H9 (cell line): ENCODE data around the gene LHPP. TPM values are rescaled to one million over a fixed set of nuclear protein-coding genes. Genes with fewer than 3 reads are reported as not detected.

Experiments
- DNase-seq: peaks from one replicate; pipeline ENCODE4 v3.0.0-alpha.2; 2017
- H2AFZ ChIP-seq: one replicate; pipeline ENCODE4 v1.6.1; 2013; ENCODE audit warnings: mild to moderate bottlenecking, low read length, control low read depth, moderate library complexity
- H2AK5ac ChIP-seq: 2 replicates; pipeline ENCODE4 v1.6.1; 2013; ENCODE audit warnings: low read length, control low read depth, mixed read lengths; ENCODE audit not compliant: insufficient read length
- H2BK120ac ChIP-seq: one replicate; pipeline ENCODE4 v1.6.1; 2013; ENCODE audit warnings: low read depth, mild to moderate bottlenecking, low read length, control low read depth, inconsistent platforms; ENCODE audit not compliant: poor library complexity, severe bottlenecking
- H2BK12ac ChIP-seq: 2 replicates; pipeline ENCODE4 v1.6.1; 2013; ENCODE audit warnings: low read length, control low read depth, mixed read lengths, low read depth; ENCODE audit not compliant: insufficient read length
- H2BK15ac ChIP-seq: 2 replicates; pipeline ENCODE4 v1.6.1; 2013; ENCODE audit warnings: low read depth, low read length, control low read depth
- H2BK20ac ChIP-seq: one replicate; pipeline ENCODE4 v1.6.1; 2013; ENCODE audit warnings: low read depth, mild to moderate bottlenecking, low read length, control low read depth, inconsistent platforms; ENCODE audit not compliant: poor library complexity, severe bottlenecking
- H2BK5ac ChIP-seq: 2 replicates; pipeline ENCODE4 v1.6.1; 2013; ENCODE audit warnings: low read length, control low read depth, mixed read lengths; ENCODE audit not compliant: insufficient read length
- H3K14ac ChIP-seq: 2 replicates; pipeline ENCODE4 v1.6.1; 2013; ENCODE audit warnings: low read length, control low read depth; ENCODE audit not compliant: insufficient read depth
- H3K18ac ChIP-seq: 2 replicates; pipeline ENCODE4 v1.6.1; 2013; ENCODE audit warnings: low read depth, mild to moderate bottlenecking, mixed read lengths, low read length, control low read depth; ENCODE audit not compliant: insufficient read length
- H3K23ac ChIP-seq: 2 replicates; pipeline ENCODE4 v1.6.1; 2013; ENCODE audit warnings: low read length, control low read depth, mixed read lengths, low read depth; ENCODE audit not compliant: insufficient read length
- H3K23me2 ChIP-seq: 2 replicates; pipeline ENCODE4 v1.6.1; 2013; ENCODE audit warnings: low read depth, mild to moderate bottlenecking, mixed read lengths, low read length, control low read depth; ENCODE audit not compliant: insufficient read length, poor library complexity, severe bottlenecking
- H3K27ac ChIP-seq: 2 replicates; pipeline ENCODE4 v1.5.1; 2013; ENCODE audit warnings: low read length, control low read depth, mixed read lengths, low read depth; ENCODE audit not compliant: insufficient read length
- H3K27me3 ChIP-seq: 2 replicates; pipeline ENCODE4 v1.6.1; 2013; ENCODE audit warnings: low read length, control low read depth, inconsistent platforms; ENCODE audit not compliant: insufficient read depth
- H3K4ac ChIP-seq: 2 replicates; pipeline ENCODE4 v1.6.1; 2013; ENCODE audit warnings: low read depth, mild to moderate bottlenecking, control low read depth, inconsistent platforms, low read length, moderate library complexity
- H3K4me1 ChIP-seq: 2 replicates; pipeline ENCODE4 v1.6.1; 2013; ENCODE audit warnings: low read length, control low read depth, inconsistent platforms; ENCODE audit not compliant: insufficient read depth
- H3K4me2 ChIP-seq: 2 replicates; pipeline ENCODE4 v1.6.1; 2013; ENCODE audit warnings: low read length, control low read depth, mixed read lengths; ENCODE audit not compliant: insufficient read length, insufficient read depth
- H3K56ac ChIP-seq: 2 replicates; pipeline ENCODE4 v1.6.1; 2013; ENCODE audit warnings: low read depth, mild to moderate bottlenecking, mixed read lengths, low read length, control low read depth; ENCODE audit not compliant: insufficient read length
- H3K79me1 ChIP-seq: 2 replicates; pipeline ENCODE4 v1.6.1; 2013; ENCODE audit warnings: low read depth, mild to moderate bottlenecking, moderate library complexity, low read length, control low read depth, inconsistent platforms; ENCODE audit not compliant: insufficient read depth, poor library complexity, severe bottlenecking
- H3K79me2 ChIP-seq: 2 replicates; pipeline ENCODE4 v1.6.1; 2013; ENCODE audit warnings: low read length, control low read depth, inconsistent platforms; ENCODE audit not compliant: insufficient read depth
- H3K9ac ChIP-seq: 2 replicates; pipeline ENCODE4 v1.6.1; 2013; ENCODE audit warnings: low read length, control low read depth, mixed read lengths; ENCODE audit not compliant: insufficient read length; ENCODE audit errors: extremely low read depth
- H3K9me3 ChIP-seq: one replicate; pipeline ENCODE4 v1.6.1; 2013; ENCODE audit warnings: low read depth, low read length, inconsistent platforms; ENCODE audit not compliant: control insufficient read depth
- H3T11ph ChIP-seq: one replicate; pipeline ENCODE4 v1.6.1; 2013; ENCODE audit warnings: mild to moderate bottlenecking, low read length, control low read depth, inconsistent platforms
- H4K20me1 ChIP-seq: one replicate; pipeline ENCODE4 v1.6.1; 2013; ENCODE audit not compliant: control insufficient read depth, insufficient read length, insufficient read depth
- H4K5ac ChIP-seq: 2 replicates; pipeline ENCODE4 v1.6.1; 2013; ENCODE audit warnings: low read depth, mild to moderate bottlenecking, mixed read lengths, low read length, control low read depth; ENCODE audit not compliant: insufficient read length
- H4K8ac ChIP-seq: replicated peaks from 2 replicates; pipeline ENCODE4 v1.6.1; 2013; ENCODE audit warnings: low read length, control low read depth, mixed read lengths, low read depth; ENCODE audit not compliant: insufficient read length
- H4K91ac ChIP-seq: 2 replicates; pipeline ENCODE4 v1.6.1; 2013; ENCODE audit warnings: low read depth, mild to moderate bottlenecking, moderate library complexity, mixed read lengths, low read length, control low read depth; ENCODE audit not compliant: insufficient read length
- H3K27ac Mint-ChIP-seq, 3 experiments: 2 replicates in 2 of 3; 3 replicates in 1 of 3; pipeline ENCODE4 v1.8.0; 2020 to 2021; ENCODE audit warnings: mixed read lengths in 3 of 3, mild to moderate bottlenecking in 1 of 3, moderate library complexity in 1 of 3
- H3K27me3 Mint-ChIP-seq: 2 replicates; pipeline ENCODE4 v1.8.0; 2021; ENCODE audit warnings: low read depth, mild to moderate bottlenecking, moderate library complexity, mixed read lengths
- H3K36me3 Mint-ChIP-seq, 3 experiments: 2 replicates in 2 of 3; 3 replicates in 1 of 3; pipeline ENCODE4 v1.8.0; 2020 to 2021; ENCODE audit warnings: low read depth in 3 of 3, mixed read lengths in 3 of 3; ENCODE audit not compliant: insufficient read depth in 1 of 3
- H3K4me1 Mint-ChIP-seq, 2 experiments: 2 replicates each; pipeline ENCODE4 v1.8.0; 2020; ENCODE audit warnings: mixed read lengths in 2 of 2
- H3K4me3 Mint-ChIP-seq, 2 experiments: 2 replicates in 1 of 2; 3 replicates in 1 of 2; pipeline ENCODE4 v1.8.0; 2020 to 2021; ENCODE audit warnings: mild to moderate bottlenecking in 2 of 2, mixed read lengths in 2 of 2, moderate library complexity in 1 of 2
- H3K9me3 Mint-ChIP-seq, 2 experiments: 2 replicates in 1 of 2; 3 replicates in 1 of 2; pipeline ENCODE4 v1.8.0; 2020; ENCODE audit warnings: mild to moderate bottlenecking in 2 of 2, mixed read lengths in 2 of 2, moderate library complexity in 1 of 2
- CTCF ChIP-seq: fragments of 200-600 bp; sonication (generic); conservative IDR thresholded peaks from 3 replicates; pipeline ENCODE4 v1.8.0; 2021; ENCODE audit warnings: antibody characterized with exemption, mild to moderate bottlenecking
- WGBS: extraction: QIAGEN DNeasy Blood & Tissue Kit; methylation state at CpG from one replicate; pipeline ENCODE4 v1.1.7; 2013; ENCODE audit warnings: missing lambda C conversion rate, low lambda C conversion rate, mixed read lengths; ENCODE audit not compliant: insufficient read length; ENCODE audit errors: extremely low coverage; 5-methylcytosine and 5-hydroxymethylcytosine counted together
- total RNA-seq: library from RNA; stranded (reverse); gene quantifications from 2 replicates; pipeline ENCODE4 v1.2.1, GENCODE V29; 2021

Gene LHPP
- total RNA-seq, 1 experiment from 2014 or later: 29.6 TPM

DNA sequence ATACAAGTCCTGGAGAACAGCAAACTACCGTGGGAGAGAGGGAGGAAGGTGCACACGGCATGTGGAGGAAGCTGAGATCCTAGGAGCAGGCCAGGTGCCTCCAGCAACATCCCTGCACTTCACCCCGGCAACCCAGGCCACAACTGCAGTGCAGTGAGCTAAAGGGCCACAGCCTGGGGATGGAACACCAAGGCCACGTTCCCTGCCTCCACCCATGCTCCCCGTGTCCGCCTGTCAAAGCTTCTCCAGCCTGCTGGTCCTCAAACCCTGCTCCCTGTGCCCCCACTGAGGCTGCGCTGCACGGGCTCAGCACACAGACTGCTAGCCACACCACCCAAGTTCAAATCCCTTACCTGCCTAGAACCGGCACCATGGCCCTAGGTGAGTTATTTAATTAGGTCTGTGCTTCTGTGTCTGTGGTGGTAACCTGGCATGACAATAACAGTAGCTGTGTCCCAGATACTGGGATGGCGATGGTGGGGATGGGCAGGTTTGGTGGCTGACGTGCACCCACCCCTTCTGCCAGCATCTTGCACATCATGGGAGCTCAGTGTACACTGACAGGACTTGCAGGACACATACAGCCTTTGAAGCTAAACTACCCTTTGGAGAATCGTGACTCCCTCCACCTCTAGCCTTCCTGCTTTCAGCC, 197.1 kb downstream of the LHPP start:
- H3K9me3 ChIP-seq: no peaks in the 10 kb centered on the region
- H4K8ac ChIP-seq: no peak overlapping the region
- no CpG with 5 or more reads among the region's 12 CpGs for WGBS
- H3K23me2 ChIP-seq: no peaks in the 10 kb centered on the region
- no peak overlapping the region for H3K18ac ChIP-seq
- no peak overlapping the region for H2BK5ac ChIP-seq
- H3K79me2 ChIP-seq: no peaks in the 10 kb centered on the region
- no peak overlapping the region for H3K14ac ChIP-seq
- H3K9me3 Mint-ChIP-seq: no peaks in the 10 kb centered on the region
- no peak for DNase-seq
- H3K79me1 ChIP-seq: no peaks in the 10 kb centered on the region
- no peak overlapping the region for H3K56ac ChIP-seq
- H3K27ac Mint-ChIP-seq: no peak overlapping the region
- H2BK120ac ChIP-seq: no peak overlapping the region
- no peak overlapping the region for H2BK12ac ChIP-seq
- H4K20me1 ChIP-seq: no peaks in the 10 kb centered on the region
- no peak overlapping the region for H3K4me2 ChIP-seq
- no peak overlapping the region for H2AK5ac ChIP-seq
- no peak overlapping the region for H2BK15ac ChIP-seq
- no peaks in the 10 kb centered on the region; the same call in 1 of the 2 replicates for H3K4me1 ChIP-seq
- no peaks in the 10 kb centered on the region for H3K27me3 ChIP-seq
- H3K4ac ChIP-seq: no peak overlapping the region
- H3K4me3 Mint-ChIP-seq: no peak overlapping the region
- peaks cover 10 to 17% of the 10 kb centered on the region in 2 experiments for H3K4me1 Mint-ChIP-seq
- H2AFZ ChIP-seq: no peak overlapping the region
- H3K23ac ChIP-seq: no peak overlapping the region
- no peak for TF ChIP-seq CTCF
- H3K27ac ChIP-seq: no peak overlapping the region
- no peak overlapping the region for H3K9ac ChIP-seq
- H3K27me3 Mint-ChIP-seq: no peaks in the 10 kb centered on the region; the same call in 1 of the 2 replicates
- H4K5ac ChIP-seq: no peak overlapping the region
- no peak overlapping the region for H2BK20ac ChIP-seq
- H3K36me3 Mint-ChIP-seq: peaks cover 0 to 4% (median 0%) of the 10 kb centered on the region in 3 experiments; a peak in 3 of 7 replicates
- H3T11ph ChIP-seq: no peak overlapping the region
- H4K91ac ChIP-seq: no peak overlapping the region
